NOMO-1 (cell line): ENCODE results near the gene F10.

Source experiments
- DNase-seq, 2 experiments: peaks; one replicate each; lab custom pipeline; 2025; ENCODE audit not compliant: unreplicated experiment in 2 of 2; lab: John Stamatoyannopoulos, UW

F10 gene

DNA sequence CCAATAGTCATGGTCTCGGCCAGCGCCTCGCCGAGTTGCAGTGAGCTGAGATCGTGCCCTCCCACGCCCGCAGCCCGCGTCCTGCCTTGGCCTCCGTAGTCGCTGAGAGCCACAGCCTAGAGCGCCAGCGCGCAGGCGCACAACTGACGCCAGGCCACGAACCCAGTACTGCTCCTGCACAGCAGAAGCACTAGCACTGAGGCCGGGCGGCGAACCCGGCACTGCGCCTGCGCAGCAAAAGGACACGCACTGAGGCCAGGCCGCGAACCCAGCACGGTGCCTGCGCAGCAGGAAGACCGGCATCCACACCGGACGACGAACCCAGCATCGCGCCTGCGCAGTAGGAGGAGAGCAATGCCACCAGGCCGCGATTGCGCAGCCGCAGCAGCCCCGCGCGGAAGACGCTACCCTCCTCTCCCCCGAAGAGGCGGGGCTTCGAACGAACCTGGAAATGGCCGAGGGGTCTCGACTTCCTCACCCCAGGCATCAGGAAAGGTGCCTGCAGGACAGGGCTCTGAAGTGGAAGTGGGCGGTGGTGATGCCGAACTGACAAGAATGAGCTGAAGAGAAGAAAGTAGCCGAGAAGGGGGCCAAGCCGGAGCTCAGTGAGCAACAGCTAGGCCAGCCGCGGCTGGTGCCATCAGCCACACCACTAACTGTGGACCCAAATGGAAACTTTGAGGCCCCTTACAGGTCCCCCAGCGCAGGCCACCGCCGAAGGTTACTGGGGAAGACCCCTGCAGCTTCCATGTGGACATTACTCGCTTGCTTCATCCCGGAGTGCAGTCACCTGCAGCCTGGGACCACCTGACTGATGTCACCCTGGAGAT, 7.5 kb downstream of the F10 start:
- no peak for DNase-seq

DNA sequence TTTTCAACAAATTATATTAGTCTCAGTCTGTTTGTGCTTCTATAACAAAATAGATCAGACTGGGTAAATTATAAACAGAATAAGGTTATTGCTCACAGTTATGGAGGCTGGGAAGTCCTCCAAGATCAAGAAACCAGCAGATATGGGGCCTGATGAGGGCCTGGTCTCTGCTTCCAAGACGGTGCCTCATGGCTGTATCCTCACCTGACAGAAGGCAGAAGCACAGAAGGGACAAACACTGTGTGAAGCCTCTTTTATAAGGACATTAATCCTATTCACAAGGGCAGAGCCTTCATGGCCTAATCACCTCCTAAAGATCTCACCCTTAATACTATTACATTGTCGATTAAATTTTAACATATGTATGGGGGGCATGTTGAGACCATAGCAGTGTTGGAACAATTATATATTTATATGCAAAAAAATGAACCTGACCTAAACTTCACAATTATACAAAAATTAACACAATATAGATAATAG, 12.7 kb downstream of the F10 start:
- no peak for DNase-seq

DNA sequence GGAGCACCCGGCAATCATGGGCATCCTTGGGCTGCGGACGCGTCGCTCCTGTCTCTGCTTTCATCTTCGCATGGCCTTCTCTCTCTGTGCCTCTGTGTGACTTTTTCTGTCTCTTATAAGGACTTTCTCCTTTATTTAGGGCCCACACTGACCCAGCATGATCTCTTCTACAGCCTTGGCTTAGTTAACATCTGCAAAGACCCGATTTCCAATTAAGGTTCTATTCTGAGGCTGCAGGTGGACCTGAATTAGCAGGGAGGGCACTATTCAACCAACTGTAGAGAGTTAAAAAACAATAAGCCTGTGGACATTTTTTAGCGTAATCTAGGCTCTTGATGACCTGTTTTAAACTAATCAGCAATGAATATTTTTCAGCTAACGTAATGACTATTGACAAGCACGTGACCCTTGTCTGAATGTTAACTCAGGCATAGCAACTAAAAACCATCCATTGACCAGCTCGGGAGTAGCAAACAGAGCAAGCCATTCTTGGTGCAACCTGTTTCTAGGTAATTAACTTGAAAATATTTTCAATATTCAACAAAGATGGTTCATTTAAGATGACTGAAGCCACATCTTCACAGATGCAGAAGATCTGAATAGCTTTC, 15.2 kb downstream of the F10 start:
- DNase-seq: no peak

DNA sequence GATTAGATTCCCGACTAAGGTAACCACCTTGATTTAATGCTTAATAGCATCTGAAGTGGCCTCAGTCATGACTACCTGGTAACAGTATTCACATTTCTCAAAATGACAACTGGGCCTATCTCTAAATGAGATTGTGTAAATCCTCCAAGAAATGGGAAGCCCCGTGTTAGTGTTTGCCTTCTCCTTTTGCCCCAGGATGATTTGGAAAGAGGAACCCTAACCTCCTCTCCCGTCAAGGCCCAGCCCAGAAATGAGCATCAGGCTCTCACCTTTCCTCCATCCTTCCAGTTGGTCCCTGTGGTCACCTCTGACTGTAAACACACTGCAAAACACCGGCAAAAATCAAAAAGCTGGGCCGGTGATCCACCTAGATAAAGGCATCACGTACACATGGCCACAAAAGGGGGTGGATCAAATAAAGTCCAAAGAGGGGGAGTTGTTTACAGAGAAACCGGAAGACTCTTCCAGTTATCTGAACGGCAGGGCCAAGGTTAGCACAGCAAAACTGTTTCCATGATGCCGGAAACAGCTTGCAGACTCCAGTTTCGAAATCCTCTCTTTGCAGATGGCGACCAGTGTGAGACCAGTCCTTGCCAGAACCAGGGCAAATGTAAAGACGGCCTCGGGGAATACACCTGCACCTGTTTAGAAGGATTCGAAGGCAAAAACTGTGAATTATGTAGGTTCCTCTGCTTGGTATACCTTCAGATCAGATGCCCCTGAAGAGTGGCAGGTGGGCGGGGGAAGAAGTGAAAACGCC, 16.4 kb downstream of the F10 start:
- DNase-seq: peak in 1 of 2 experiments; percentile 46

DNA sequence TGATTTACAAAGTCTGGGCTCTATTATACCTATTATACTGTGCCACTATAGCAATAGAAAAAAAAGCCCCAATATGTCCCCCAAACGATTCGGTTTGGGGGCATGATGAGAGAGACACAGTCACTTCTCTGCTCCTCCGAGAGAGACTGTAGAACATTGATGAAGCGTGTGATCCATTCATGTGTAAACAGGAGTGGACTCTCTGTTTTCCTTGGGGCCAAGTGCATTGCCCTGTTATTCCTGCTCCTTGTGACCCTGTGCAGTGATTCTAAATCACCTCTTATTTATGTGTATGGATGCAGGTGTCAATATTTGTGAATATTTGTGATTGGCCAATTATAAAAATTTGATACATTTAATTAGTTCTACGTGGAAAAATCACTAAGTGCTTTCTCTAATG, 17.0 kb downstream of the F10 start:
- no peak for DNase-seq

- no peak for DNase-seq
Measured at GRCh38 chr13:113140677-113141600, 18.3 kb downstream of the F10 start.

DNA sequence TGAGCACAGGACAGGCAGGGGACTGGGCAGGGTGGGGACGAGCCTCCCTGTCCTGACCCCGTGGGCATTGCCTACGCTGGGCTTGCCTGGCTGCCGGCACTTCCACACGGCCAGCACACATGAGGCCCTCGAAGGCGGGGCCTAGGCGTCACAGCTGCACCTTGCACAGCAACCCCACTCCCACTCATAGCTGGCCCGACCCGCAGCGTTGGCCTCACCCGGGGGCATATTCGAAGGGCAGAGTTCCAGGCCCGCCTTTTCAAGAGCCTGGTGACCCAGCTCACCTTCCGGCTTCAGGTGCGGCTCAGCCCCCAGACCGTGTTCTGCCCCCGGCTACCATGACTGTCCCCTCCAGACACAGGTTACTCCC, 19.0 kb downstream of the F10 start:
- no peak for DNase-seq

- DNase-seq: no peak
Measured at GRCh38 chr13:113142876-113143275, 20.3 kb downstream of the F10 start.

DNA sequence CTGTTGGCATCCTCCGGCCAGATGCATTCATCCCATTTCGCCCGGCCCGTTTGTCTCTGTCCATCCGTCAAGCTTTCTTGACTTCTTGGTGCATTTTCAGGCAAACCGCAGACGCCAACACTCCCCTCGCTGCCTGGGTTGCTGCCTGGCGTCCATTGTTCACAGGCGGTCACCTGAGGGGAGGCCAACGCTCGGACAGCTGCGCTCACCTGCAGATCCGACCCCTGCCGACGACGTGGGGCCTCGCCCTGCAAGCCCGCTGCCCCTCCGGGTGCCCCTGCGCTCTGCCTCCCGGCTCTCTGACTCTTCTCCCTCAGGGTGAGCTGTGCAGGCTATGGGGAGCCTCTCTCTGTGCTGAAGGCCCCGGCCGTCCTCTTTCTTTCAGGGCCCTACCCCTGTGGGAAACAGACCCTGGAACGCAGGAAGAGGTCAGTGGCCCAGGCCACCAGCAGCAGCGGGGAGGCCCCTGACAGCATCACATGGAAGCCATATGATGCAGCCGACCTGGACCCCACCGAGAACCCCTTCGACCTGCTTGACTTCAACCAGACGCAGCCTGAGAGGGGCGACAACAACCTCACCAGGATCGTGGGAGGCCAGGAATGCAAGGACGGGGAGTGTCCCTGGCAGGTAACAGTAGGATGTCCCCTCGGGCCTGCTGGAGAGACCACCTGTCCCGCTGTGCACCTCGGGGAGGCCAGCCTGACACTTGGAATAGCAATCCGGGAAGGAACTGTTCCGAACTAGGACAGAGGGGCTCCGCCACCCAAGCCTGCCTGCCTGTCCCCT, 21.1 kb downstream of the F10 start:
- DNase-seq: no peak

- DNase-seq: no peak
Measured at GRCh38 chr13:113144255-113144629, 21.6 kb downstream of the F10 start.

DNA sequence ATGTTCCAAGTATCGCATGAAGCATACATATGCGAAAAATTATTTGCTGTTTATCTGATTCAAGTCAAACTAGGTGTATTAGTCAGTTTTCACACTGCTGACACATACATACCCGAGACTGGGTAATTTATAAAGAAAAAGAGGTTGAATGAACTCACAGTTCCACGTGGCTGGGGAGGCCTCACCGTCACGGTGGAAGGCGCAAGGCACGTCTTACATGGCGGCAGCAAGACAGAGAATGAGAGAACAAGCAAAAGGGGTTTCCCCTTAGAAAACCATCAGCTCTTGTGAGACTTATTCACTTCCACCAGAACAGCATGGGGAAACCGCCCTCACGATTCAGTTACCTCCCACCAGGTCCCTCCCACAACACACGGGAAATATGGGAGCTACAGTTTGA, 22.9 kb downstream of the F10 start:
- DNase-seq: no peak

- DNase-seq: no peak
Measured at GRCh38 chr13:113145911-113146598, 23.5 kb downstream of the F10 start.

- DNase-seq: no peak
Measured at GRCh38 chr13:113146750-113147149, 24.2 kb downstream of the F10 start.

- DNase-seq: no peak
Measured at GRCh38 chr13:113147206-113147605, 24.6 kb downstream of the F10 start.

DNA sequence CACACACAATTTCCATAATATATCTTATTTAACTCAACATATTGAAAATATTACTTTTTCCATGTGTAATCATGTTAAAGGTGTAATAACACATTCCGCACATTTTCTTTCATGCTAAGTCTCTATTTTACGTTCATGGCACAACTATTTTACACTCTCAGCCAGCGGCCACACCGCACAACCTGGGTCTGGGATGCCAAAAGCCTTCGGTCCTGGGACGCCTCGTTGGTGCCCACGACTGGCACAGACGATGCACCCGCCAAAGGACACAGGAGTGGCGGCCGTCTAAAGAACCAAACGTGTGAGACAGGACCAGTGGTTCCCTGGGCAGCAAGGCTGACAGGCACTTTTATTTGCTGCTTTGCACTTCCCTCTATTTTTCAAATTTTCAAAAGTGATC, 25.8 kb downstream of the F10 start:
- DNase-seq: no peak

DNA sequence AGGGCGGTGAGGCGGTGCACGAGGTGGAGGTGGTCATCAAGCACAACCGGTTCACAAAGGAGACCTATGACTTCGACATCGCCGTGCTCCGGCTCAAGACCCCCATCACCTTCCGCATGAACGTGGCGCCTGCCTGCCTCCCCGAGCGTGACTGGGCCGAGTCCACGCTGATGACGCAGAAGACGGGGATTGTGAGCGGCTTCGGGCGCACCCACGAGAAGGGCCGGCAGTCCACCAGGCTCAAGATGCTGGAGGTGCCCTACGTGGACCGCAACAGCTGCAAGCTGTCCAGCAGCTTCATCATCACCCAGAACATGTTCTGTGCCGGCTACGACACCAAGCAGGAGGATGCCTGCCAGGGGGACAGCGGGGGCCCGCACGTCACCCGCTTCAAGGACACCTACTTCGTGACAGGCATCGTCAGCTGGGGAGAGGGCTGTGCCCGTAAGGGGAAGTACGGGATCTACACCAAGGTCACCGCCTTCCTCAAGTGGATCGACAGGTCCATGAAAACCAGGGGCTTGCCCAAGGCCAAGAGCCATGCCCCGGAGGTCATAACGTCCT, 26.4 kb downstream of the F10 start:
- DNase-seq: no peak

GRCh38 chr13:113149711-113150549, 27.3 kb downstream of the F10 start:
- no peak for DNase-seq
